Dermis lymphatic vessel endothelial cell (primary cell): ENCODE data around the gene CCNT2. TPM values are rescaled to one million over a fixed set of nuclear protein-coding genes. Genes with fewer than 3 reads are reported as not detected.

Experiments
- total RNA-seq: library from RNA; depleted of rRNA; stranded (reverse); fragments of >200 nt; gene quantifications from 2 replicates; pipeline ENCODE4 v1.2.1, GENCODE V29; 2014

CCNT2 gene
- total RNA-seq: 29.9 and 34.9 TPM in 2 replicates

DNA sequence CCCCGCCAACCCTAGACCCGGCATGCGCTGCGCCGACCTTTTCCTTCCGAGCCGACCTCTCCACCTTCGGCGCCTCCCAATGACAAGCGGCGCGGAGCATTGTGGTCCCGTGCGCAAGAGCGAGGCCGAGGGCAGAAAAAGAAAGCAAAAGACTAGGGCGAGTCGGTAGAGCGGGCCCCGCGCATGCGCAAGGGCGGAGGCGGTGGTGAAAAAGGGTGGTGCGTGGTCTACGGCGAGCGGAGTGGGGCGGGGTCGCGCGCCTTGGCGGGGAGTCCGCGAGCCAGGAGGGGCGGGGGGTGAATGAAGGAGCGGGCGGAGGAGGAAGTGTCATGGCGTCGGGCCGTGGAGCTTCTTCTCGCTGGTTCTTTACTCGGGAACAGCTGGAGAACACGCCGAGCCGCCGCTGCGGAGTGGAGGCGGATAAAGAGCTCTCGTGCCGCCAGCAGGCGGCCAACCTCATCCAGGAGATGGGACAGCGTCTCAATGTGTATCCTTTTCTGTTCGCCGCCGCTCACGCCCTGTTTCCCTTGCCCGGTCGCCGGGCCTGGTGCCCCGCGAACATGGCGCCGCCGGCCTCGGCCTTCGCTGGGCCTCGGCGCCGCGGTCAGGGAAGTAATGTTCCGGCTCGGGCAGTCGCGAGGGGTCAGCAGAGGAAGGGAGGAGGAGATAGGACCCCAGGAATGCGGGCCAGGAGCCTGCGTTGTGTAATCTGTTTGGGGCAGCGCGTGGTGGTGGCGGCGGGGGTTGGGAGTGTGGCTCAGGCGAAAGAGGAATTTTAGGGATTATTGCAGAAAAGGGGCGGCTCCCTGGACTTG, at the start of gene CCNT2:
TSS of gene CCNT2 (plus strand) at position 297 of the 815 bp plus-strand sequence. CDS start at position 330, 33 bp downstream.

Other genes starting within 250 kb of the CCNT2 start
- gene TMEM163, start 199.8 kb upstream of the CCNT2 start, total RNA-seq: not detected in 2 replicates
- not detected in 2 replicates for gene ACMSD, start 80.2 kb upstream of the CCNT2 start, total RNA-seq
- not detected in 2 replicates for gene MAP3K19, start 128.6 kb downstream of the CCNT2 start, total RNA-seq
- 47.4 and 61.3 TPM in 2 replicates for gene RAB3GAP1, start 133.5 kb downstream of the CCNT2 start, total RNA-seq